ENCODE measurements around the gene BCO2. TPM values are rescaled to one million over a fixed set of nuclear protein-coding genes. Genes with fewer than 3 reads are reported as not detected.

Gene BCO2
- total RNA-seq, 1 donor from 2014 or later = not detected

DNA sequence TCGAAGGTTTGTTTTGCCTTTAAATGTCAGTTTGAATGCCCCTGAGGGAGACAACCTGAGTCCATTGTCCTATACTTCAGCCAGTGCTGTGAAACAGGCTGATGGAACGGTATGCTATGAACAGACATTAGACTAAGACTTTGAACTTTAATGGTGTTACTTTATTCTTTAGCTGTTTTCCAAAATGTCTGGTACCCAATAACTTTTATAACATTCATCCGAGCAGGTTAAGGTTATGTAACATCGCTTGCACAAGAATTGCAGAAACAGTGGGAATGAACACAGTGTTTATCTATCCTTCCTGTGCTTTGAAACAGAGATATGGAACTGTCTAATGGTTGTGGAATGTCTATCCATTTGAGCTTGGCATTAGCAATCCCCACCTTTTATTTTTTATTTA, 38.4 kb downstream of the BCO2 start:
- H3K9me3 ChIP-seq (ENCODE audit: low read depth) = no peaks in the 10 kb centered on the region
- TF ChIP-seq EZH2phosphoT487 (IDR thresholded peaks at IDR 0.05) (no peak), EZH2 (IDR thresholded peaks at IDR 0.05) (no peak)
- TF ChIP-seq, protein P1, sequence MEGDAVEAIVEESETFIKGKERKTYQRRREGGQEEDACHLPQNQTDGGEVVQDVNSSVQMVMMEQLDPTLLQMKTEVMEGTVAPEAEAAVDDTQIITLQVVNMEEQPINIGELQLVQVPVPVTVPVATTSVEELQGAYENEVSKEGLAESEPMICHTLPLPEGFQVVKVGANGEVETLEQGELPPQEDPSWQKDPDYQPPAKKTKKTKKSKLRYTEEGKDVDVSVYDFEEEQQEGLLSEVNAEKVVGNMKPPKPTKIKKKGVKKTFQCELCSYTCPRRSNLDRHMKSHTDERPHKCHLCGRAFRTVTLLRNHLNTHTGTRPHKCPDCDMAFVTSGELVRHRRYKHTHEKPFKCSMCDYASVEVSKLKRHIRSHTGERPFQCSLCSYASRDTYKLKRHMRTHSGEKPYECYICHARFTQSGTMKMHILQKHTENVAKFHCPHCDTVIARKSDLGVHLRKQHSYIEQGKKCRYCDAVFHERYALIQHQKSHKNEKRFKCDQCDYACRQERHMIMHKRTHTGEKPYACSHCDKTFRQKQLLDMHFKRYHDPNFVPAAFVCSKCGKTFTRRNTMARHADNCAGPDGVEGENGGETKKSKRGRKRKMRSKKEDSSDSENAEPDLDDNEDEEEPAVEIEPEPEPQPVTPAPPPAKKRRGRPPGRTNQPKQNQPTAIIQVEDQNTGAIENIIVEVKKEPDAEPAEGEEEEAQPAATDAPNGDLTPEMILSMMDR (IDR thresholded peaks at IDR 0.05) = no peak
- no peaks in the 10 kb centered on the region for H3K79me2 ChIP-seq (ENCODE audit: low read depth)
- no peaks in the 10 kb centered on the region for H3F3A ChIP-seq (ENCODE audit: low read depth)
- H4K20me1 ChIP-seq (ENCODE audit: low read depth) = no peaks in the 10 kb centered on the region
- H3K4me3 Mint-ChIP-seq = no peak overlapping the region
- no peaks in the 10 kb centered on the region for H3K9me3 Mint-ChIP-seq
- no peaks in the 10 kb centered on the region for H3K36me3 ChIP-seq
- peaks cover 25% of the 10 kb centered on the region for H3K27me3 ChIP-seq
- no peak overlapping the region for H3K9ac ChIP-seq
- no peak overlapping the region for H3K4me3 ChIP-seq
- H3K27ac Mint-ChIP-seq = no peak overlapping the region
- no peaks in the 10 kb centered on the region for H3K36me3 Mint-ChIP-seq
- H3K4me1 Mint-ChIP-seq = no peaks in the 10 kb centered on the region
- no peak overlapping the region for H2AFZ ChIP-seq (replicated peaks)
- H3K27ac ChIP-seq = no peak overlapping the region
- DNase-seq (ENCODE audit: low spot score) = no peak
- no peak overlapping the region for H3K4me2 ChIP-seq
- H3K27me3 Mint-ChIP-seq (ENCODE audit: insufficient read depth, low read depth) = no peaks in the 10 kb centered on the region
- H3K4me1 ChIP-seq = no peaks in the 10 kb centered on the region

DNA sequence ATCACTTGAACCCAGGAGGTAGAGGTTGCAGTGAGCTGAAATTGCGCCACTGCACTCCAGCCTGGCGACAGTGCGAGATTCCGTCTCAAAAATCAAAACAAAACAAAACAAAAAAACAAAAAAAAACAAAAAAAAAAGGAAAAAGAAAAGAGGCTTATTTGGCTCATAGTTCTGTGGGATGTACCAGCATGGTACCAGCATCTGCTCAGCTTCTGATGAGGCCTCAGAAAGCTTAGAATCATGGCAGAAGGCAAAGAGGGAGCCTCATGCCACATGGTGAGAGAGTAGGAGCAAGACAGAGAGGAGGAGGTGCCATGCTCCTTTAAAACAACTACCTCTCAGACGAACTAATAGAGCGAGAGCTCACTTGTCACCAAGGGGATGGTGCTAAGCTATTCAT, 40.3 kb downstream of the BCO2 start:
- H3K4me1 ChIP-seq = no peaks in the 10 kb centered on the region
- H3K4me3 ChIP-seq = no peak overlapping the region
- no peaks in the 10 kb centered on the region for H3K36me3 ChIP-seq
- no peak overlapping the region for H3K27ac Mint-ChIP-seq
- no peaks in the 10 kb centered on the region for H3K9me3 Mint-ChIP-seq
- no peak overlapping the region for H3K27ac ChIP-seq
- no peak overlapping the region for H3K4me3 Mint-ChIP-seq
- H3K27me3 ChIP-seq = peaks cover 8% of the 10 kb centered on the region
- H2AFZ ChIP-seq (replicated peaks) = no peak overlapping the region
- TF ChIP-seq EZH2phosphoT487 (IDR thresholded peaks at IDR 0.05) = no peak
- TF ChIP-seq, protein P1 (IDR thresholded peaks at IDR 0.05) = no peak
- no peak for TF ChIP-seq EZH2 (IDR thresholded peaks at IDR 0.05)
- H4K20me1 ChIP-seq (ENCODE audit: low read depth) = no peaks in the 10 kb centered on the region
- H3K79me2 ChIP-seq (ENCODE audit: low read depth) = no peaks in the 10 kb centered on the region
- DNase-seq (ENCODE audit: low spot score) = no peak
- H3F3A ChIP-seq (ENCODE audit: low read depth) = no peaks in the 10 kb centered on the region
- H3K9me3 ChIP-seq (ENCODE audit: low read depth) = no peaks in the 10 kb centered on the region
- H3K9ac ChIP-seq = no peak overlapping the region
- no peaks in the 10 kb centered on the region for H3K36me3 Mint-ChIP-seq
- H3K4me1 Mint-ChIP-seq = no peaks in the 10 kb centered on the region
- no peak overlapping the region for H3K4me2 ChIP-seq
- H3K27me3 Mint-ChIP-seq (ENCODE audit: insufficient read depth, low read depth) = no peaks in the 10 kb centered on the region

DNA sequence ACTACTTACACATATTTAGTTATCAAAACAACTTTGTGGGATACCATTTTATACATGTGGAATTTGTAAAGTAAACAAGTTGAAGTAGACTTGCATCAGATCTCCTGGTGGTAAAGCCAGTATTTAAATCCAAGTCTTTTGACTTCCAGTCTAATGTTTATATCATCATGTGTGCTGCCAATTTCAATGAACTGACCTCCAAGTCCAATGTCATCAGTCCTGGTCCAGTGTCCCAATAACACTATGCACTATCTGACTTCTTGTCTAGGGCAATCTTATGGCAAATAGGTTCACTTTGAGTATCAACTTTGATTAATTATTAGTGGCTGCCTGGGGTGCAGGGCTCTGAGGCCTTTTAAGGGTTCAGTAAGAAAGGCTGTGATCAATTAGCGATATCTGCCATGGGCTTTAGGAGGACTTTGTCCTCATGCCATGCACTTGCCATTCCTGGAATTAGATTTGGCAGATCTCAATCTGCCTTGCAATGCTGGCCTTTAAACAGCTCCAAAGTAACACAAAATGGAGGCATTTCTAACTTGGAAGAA, 41.3 kb downstream of the BCO2 start:
- no peaks in the 10 kb centered on the region for H4K20me1 ChIP-seq (ENCODE audit: low read depth)
- H3K27me3 Mint-ChIP-seq (ENCODE audit: insufficient read depth, low read depth) = no peaks in the 10 kb centered on the region
- no peaks in the 10 kb centered on the region for H3K4me1 ChIP-seq
- H3K79me2 ChIP-seq (ENCODE audit: low read depth) = no peaks in the 10 kb centered on the region
- no peak overlapping the region for H3K4me2 ChIP-seq
- H3F3A ChIP-seq (ENCODE audit: low read depth) = no peaks in the 10 kb centered on the region
- H3K9me3 ChIP-seq (ENCODE audit: low read depth) = no peaks in the 10 kb centered on the region
- no peaks in the 10 kb centered on the region for H3K4me1 Mint-ChIP-seq
- DNase-seq (ENCODE audit: low spot score) = no peak
- H3K4me3 ChIP-seq = no peak overlapping the region
- H2AFZ ChIP-seq (replicated peaks) = no peak overlapping the region
- no peaks in the 10 kb centered on the region for H3K27me3 ChIP-seq
- no peak overlapping the region for H3K27ac ChIP-seq
- no peak overlapping the region for H3K4me3 Mint-ChIP-seq
- no peaks in the 10 kb centered on the region for H3K36me3 Mint-ChIP-seq
- no peak overlapping the region for H3K27ac Mint-ChIP-seq
- TF ChIP-seq EZH2 (IDR thresholded peaks at IDR 0.05) = no peak
- no peak for TF ChIP-seq EZH2phosphoT487 (IDR thresholded peaks at IDR 0.05)
- TF ChIP-seq, protein P1 (IDR thresholded peaks at IDR 0.05) = no peak
- H3K9ac ChIP-seq = no peak overlapping the region
- no peaks in the 10 kb centered on the region for H3K9me3 Mint-ChIP-seq
- H3K36me3 ChIP-seq = no peaks in the 10 kb centered on the region
